ENCODE results near the gene TSACC.

DNA sequence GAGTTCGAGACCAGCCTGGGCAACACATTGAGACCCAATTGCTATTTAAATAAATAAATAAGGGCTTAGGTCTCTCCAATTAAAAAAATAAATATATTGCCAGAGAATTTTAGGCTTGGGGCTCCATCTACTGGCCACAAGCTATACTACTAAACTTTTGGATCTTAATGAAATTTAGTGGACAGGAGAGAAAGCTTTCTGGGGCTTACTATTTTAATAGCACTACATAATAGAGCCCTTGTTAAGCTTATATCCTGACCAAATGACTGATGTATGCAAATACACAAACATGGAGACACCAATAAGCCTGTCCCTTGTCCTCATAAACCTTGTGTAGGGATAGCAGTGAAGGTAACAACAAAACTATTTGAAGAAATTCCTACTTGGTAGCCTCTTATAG lies 18.7 kb upstream of the TSACC start:
- TF ChIP-seq, protein P1, sequence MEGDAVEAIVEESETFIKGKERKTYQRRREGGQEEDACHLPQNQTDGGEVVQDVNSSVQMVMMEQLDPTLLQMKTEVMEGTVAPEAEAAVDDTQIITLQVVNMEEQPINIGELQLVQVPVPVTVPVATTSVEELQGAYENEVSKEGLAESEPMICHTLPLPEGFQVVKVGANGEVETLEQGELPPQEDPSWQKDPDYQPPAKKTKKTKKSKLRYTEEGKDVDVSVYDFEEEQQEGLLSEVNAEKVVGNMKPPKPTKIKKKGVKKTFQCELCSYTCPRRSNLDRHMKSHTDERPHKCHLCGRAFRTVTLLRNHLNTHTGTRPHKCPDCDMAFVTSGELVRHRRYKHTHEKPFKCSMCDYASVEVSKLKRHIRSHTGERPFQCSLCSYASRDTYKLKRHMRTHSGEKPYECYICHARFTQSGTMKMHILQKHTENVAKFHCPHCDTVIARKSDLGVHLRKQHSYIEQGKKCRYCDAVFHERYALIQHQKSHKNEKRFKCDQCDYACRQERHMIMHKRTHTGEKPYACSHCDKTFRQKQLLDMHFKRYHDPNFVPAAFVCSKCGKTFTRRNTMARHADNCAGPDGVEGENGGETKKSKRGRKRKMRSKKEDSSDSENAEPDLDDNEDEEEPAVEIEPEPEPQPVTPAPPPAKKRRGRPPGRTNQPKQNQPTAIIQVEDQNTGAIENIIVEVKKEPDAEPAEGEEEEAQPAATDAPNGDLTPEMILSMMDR (conservative IDR thresholded peaks at IDR 0.05; ENCODE audit: low read depth, low read length) = peak; percentile 83
- TF ChIP-seq EZH2 (IDR thresholded peaks at IDR 0.05; ENCODE audit: low read length, unreplicated experiment) = no peak
